SKM-1 (cell line): ENCODE results near the gene MAP4K3.

Experiments used
- DNase-seq: peaks from one replicate; lab custom pipeline; 2025; ENCODE audit not compliant: unreplicated experiment; lab: John Stamatoyannopoulos, UW

Gene MAP4K3

DNA sequence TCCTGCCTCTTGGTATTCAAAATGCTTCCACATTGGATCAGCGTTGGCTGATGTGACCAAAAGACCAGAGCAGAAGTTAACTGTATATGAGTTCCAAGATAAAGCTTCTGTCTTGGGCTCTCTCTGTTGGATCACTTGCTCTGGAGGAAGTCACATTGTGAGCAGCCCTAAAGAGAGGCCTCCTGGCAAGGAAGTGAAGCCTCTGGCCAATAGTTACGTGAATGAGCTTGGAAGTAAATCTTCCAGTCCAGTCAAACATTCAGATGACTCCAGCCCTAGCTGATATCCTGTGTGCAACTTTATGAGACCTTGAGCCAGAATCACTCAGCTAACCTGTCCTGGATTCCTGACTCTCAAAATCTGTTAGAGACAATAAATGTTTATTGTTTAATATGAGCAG, 125.6 kb downstream of the MAP4K3 start:
- DNase-seq = no peak

DNA sequence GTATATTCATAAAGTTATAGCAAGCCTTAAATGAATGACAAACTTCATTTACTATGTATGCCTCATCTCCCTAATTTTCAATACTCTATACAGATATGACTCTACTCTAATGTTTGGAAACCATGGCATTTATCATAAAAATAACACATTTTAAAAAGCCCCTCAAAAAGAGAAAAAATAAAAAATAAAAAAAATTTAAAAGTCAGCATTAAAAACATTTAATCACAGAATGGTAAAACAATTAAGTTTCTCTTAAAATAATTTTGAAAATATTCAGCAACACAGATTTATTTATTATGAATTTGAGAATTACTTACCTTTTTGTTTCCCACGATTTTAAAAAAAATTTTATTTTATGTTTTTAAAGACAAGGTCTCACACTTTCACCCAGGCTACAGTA, 128.3 kb downstream of the MAP4K3 start:
- no peak for DNase-seq

DNA sequence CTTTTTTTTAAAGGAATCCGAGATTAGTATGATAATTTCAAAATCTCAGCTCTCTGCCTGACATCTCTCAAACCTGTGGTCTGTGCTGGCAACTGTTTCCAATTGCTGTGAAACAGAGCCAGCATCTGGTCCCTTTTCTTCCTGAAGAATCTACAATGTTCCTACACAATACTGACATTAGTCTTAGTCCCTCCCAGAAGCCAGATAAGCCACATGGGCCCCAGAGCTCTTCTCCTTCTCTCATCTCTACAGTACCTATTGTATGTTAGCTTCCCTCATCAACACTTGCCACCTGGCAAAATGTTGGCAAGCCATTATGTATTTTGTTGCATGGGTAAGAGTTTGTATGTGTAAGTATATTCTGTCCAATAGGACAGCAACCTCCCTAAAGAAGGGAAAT, 130.5 kb downstream of the MAP4K3 start:
- no peak for DNase-seq

DNA sequence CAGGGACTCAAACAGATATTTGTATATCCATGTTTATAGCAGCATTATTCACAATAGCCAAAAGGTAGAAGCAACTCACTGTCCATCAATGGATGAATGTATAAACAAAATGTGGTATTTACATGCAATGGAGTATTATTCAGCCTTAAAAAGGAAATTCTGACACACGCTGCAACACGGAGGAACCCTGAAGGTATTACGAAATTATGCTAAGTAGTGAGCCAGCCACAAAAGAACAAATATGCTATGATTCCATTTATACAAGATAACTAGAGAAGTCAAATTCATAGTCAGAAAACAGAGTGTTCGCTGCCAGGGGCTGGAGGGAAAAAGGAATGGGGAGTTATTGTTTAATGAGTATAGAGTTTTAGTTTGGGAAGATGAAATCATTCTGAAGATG, 132.4 kb downstream of the MAP4K3 start:
- no peak for DNase-seq

DNA sequence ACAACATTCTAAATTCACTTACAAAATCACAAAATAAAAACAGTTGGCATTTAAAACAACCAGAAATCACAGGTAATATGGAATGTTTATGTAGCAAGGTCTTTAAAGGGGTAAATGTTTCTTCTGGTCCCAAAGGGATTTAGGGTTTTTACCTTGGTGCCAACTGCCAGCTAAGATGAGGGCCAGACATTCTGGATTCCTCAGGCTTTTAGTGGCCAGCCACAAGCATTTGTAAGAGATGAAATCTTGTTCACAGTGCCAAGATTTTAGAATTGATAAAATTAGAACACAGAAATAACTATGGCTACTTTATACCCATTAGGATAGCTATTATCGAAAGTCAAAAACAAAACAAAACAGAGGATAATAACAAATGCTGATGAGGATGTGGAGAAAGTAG, 132.9 kb downstream of the MAP4K3 start:
- DNase-seq = no peak

DNA sequence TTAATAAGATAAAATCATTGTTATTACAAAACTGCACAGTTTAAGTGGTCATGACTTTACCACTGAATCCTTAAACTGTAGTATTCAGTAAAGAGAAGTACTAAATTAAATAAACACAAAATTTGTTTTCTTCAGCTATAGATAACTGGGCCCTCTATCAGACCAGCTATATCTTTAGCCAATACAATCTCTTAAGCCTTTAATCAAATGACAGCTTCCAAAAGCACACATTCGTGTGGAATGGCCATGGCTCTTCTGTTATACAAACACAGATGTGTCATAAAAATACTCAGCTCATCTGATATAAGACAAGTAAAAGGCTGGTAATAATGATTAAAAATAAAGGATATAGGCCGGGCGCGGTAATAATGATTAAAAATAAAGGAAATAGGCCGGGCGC, 135.7 kb downstream of the MAP4K3 start:
- DNase-seq = no peak

DNA sequence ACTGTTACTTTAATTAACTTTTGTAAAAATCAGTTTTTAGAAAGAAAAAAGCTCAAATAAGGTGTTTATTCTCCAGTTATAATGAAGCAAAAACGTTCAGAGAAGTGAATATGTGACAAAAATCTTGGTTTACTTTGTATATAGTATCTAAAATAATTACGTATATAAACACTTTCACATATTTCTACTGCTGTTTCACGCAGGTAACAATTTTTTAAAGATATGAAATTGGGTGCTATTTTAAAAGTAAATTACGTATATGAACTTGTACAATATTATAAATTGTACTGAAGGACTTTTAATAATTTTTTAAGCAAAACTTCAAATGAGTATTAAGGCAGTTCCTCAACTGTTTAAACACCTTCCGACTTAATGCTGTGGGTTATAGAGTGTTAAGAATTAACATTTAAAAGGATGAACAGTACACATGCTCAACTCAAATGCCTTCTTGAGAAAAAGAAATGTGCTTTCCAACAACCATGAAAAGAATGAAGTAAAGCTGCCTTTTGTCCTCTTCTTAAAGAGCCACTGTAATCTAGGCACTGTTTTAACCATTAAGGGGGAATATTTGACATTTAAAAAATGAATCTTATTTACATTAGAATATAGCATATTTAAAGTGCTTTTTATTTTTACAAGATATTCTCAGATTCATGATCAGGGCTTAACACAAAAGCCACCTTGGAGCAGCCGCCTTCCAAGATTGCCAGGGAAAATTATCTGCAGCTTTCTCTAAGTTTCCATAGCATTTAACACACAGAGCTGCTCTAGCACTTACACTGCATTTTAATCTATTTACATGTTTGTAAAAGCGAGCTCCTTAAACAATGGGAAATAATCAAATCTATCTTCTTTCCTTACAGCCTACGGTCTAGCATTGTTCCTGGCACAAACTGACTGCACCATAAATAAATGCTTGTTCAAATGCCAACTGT, 136.8 kb downstream of the MAP4K3 start:
- DNase-seq = no peak

DNA sequence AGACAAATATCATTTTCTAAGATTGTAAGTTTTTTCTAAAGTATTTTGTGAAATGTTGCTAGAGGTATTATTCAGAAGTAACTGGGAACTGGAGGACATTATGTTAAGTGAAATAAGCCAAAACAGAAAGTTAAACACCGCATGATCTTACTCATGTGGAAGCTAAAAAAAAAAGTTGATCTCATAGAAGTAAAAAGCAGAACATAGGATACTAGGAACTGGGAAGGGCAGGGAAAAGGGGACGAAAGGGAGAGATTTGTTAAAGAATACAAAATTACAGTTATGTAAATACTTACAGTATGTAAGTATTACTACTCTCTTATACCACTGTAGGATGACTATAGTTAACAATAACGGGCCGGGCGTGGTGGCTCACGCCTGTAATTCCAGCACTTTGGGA, 146.7 kb downstream of the MAP4K3 start:
- DNase-seq = no peak

DNA sequence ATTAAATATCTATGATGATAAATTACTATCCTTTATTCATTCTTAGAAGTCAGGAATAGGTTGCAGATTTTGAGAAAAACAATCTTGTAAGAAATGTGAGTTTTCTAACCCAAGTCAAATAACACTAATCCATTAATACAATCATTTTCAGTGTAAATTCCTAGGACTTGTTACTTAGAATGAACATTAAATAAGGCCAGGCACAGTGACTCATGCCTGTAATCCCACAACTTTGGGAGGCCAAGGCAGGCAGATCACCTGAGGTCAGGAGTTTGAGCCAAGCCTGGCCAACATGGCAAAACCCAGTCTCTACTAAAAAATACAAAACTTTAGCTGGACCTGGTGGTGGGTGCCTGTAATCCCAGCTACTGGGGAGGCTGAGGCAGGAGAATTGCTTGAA, 147.5 kb downstream of the MAP4K3 start:
- no peak for DNase-seq

DNA sequence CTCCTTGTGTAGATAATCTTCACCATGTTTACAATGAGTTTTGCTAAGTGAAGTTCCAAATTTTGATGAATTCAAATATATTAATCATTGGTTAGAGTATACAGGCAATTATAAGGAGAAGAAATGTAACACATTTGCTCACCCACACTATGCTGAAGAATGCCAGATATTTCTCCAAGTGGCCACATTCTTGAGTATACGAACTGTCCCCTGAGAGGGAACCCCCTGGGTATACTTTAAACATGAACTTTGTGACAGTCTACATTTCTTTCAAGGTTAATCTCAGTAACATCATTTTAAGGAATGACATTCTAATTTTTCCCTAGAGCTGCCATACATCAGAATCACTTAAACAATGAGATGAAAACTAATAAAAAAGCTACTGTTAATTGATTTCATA, 153.5 kb downstream of the MAP4K3 start:
- no peak for DNase-seq

DNA sequence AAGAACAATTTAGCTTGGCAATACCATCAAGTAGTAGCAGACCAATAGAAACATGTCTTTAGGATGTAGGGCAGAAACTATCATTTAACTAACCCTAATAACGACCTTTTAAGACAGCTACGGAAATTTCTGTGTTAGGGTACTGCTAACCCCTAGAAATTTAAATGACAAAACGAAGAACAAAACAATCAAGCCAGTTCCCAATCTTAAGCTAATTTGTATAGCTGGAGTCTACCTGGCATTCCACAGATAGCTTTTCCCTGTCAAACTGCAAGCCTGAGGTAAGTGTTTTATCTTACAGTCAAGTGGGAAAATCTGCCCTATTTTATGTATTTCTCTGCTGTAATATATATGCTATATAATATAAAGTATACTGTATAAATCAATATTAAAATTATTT, 155.7 kb downstream of the MAP4K3 start:
- no peak for DNase-seq

DNA sequence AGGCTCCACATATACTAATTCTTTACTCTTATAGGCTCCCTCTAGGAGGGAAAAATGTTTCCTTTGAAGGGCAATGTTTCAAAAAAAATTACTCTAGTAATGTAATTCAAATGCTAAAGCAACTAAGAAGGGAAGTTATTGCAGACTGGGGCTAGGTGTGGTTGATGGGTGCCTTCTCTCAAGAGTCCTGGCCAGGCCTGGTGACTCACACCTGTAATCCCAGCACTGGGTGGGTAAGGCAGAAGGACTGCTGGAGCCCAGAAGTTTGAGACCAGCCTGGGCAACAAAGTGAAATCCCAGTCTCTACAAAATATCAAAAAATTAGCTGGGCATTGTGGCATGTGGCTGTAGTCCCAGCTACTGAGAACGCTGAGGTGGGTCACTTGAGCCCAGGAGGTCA, 162.1 kb downstream of the MAP4K3 start:
- DNase-seq = no peak

DNA sequence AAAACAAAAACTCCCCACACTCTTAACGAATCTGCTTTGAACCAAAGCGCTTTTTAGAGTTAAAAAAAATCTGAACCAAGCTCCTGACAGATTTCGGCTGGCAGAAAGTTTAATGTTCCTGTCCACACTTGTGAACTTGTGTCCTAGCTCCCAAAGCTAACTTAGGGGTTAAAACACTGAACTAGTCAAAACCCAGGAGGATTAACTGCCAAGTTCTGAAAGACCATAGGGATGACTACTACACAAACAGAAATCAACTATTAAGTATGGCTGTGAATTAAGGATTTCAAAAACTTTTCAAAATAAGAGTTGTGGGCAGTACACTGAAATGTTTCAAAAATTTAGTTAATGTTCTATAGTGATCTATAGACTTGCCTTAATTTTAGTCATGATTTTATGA, 167.1 kb downstream of the MAP4K3 start:
- no peak for DNase-seq

DNA sequence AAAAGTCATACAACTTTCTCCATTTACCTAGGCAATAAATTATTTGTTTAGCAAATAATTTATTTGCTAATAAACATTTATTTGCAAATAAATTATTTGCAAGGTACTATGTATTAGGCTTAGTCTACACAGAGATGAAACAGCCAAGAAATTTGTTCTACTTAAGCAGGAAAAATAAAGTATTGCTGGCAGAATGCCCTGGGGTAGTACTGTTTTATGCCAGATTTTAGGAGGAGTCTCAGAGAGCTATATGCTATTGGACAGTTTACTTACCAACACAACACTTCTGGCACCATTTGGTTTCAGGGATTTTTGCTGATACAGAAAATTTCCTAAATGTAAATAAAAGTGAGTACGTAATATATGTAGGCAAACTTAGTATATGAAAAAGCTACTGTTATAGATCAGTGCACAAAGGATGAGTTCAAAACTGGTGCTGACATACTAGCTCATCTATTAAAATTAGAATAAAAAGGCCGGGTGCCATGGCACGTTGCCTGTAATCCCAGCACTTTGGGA, 170.1 kb downstream of the MAP4K3 start:
- no peak for DNase-seq

DNA sequence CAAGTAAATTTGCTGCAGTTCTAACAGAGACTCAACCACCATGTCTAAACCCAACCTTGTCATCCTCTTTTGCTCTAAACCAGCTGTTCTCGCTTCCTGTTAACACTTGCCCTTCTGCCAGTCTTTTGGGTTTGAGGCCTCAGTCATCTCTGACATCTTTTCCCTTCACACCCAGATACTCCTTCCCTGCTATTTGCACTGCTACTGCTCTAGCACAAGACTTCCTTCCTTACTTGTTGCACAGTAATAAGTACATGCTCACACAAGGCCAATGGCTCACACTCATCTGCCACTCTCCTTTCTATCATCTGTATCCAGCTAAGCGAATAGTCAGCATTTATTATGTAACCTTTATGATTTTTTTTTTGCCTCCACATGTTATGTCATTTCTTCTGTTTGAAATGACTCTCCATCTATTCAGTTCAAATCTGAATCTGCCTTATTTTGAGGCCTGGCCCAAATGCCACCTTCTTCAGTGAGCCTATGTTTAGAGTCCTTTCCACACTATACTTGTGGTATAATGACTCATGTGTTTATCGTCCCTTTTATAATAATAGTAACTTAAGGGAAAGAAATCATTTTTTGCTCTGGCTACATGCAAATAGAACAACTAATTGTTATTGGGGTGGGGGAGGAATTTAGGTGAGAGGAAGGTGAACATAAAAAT, 170.8 kb downstream of the MAP4K3 start:
- DNase-seq = no peak

DNA sequence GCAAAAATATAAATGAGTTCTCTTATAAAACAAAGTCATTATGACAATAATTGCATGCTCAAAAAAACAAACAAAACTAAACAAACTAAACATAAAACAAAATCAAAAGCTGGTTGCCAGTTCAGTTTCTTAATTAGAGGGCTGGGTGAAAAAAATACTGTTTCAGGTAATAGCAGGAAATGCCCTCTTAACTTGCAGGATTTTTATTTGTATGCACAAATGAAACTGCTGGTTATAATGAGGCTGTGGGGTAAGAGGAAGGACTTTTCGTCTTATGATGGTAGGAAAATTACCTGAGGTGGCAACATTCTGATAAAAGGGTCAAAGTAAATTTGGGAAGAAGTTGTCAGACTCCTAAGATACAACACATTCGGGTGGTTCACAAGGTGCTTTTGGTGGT, 171.8 kb downstream of the MAP4K3 start:
- no peak for DNase-seq

DNA sequence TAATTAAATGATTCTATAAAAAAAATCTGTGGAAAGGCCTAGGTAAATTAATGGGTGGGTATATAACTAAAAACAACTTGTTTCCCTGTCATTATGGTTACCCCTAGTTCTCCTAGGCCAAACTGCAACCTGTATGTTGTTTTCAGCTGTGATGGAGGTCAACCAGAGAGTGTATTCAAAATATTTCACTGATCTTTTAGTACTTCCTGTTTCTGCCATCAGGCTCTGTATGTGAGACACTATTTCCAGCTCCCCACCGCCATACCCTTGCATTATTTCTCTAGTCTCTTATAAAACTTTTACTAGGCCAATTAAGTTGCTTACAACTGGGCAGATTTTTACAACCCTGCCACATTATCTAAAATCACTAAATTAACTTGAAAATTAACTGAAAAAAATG, 172.4 kb downstream of the MAP4K3 start:
- no peak for DNase-seq

DNA sequence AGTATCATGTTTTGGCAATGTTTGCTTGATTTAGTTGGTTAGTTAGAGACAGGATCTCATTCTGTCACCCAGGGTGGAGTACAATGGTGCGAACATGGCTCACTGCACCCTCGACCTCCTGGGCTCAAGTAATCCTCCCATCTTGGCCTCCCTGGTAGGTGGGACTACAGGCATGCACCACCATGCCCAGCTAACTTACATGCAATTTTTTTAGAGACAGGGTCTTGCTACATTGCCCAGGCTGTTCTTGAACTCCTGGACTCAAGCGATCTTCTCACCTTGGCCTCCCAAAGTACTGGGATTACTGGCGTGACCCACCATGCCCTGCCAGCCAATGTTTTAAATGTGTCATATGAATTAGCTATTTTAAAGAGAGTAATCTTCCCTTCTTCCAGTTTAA, 177.0 kb downstream of the MAP4K3 start:
- DNase-seq = no peak

DNA sequence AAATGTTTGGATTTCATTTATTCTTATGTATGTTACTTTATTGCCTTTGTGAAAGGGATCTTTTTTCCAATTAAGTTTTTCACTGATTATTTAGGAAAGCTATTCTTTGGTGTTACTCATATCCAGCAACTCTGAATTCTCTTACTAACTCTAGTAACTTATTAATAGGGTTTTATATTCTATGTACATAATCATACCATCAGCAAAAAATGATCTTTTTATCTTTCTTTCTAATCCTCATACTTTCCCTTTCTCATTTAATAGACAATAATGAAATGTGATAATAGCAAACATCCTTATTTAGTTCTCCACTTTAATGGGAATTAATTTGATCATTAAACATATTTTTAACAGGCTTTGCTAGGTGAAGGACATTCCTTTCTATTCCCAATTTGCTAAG, 181.0 kb downstream of the MAP4K3 start:
- DNase-seq = no peak

DNA sequence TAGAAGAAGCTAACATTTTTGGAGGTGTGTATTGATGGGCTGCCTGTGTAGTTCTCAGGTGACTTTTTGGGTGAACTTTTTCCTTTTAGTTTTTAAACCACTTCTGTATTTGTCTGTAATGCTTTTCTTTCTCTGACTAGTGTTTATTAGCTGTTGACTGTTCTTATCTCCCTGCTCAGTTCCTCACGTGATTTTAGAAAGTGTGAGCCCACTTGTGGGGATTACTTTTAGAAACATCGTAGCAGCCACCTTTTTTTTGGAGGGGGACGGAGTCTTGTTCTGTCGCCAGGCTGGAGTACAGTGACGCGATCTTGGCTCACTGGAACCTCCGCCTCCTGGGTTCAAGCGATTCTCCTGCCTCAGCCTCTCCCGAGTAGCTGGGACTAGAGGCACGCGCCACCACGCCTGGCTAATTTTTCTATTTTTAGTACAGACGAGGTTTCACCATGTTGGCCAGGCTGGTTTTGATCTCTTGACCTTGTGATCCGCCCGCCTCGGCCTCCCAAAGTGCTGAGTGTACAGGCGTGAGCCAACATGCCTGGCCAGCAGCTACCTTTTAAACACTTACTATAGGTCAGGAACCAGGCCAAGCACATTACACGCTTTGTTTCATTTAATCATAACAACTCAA, 184.1 kb downstream of the MAP4K3 start:
- DNase-seq = no peak

DNA sequence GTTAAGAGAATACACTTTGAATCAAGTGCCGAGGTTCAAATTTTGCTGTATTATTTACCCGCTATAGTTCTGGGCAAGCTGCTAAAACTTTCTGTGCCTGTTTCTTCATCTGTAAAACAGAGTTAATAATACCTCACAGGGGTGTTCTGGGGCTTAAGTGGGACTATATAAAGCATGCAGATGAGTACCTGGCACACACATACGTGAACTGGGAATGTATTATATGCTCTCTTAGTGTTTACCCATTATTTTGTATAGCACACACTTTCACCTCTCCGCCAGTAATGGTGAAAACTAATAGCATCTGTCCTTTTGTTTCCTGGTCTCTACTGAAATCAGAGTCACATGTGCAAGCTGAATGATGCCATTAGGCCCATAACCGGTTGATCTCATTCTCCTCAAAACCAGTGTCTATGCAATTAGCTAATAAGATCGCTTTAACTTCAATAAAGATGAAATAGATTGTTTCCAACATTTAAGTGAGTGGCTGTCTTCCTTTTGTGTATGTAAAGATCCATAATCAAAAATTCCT, 189.5 kb downstream of the MAP4K3 start:
- no peak for DNase-seq
